GM21529 (cell line): Measurements from ENCODE around the gene CARD10.
A peak's percentile ranks its signal among the peaks of the same experiment; 100 is the strongest.
"Not testable (repeated sequence)": the region's sequence is repeated elsewhere in the genome, so short reads cannot be mapped to it uniquely, and the experiment has no call there.

ENCODE experiments used
- ATAC-seq: cut with Tn5 transposase; IDR thresholded peaks from one replicate; pipeline ENCODE4 v1.9.1; 2021; ENCODE audit not compliant: unreplicated experiment

CARD10 gene

GRCh38 chr22:37557321-37558001 is 38.2 kb upstream of the CARD10 start:
- no peak for ATAC-seq

GRCh38 chr22:37556710-37557109 is 37.5 kb upstream of the CARD10 start:
- no peak for ATAC-seq

- ATAC-seq: no peak
Measured at GRCh38 chr22:37555029-37555428, 35.8 kb upstream of the CARD10 start.

- no peak for ATAC-seq
Measured at GRCh38 chr22:37553725-37554124, 34.5 kb upstream of the CARD10 start.

GRCh38 chr22:37552524-37553163 is 33.4 kb upstream of the CARD10 start:
- ATAC-seq: no peak

GRCh38 chr22:37551981-37552380 is 32.8 kb upstream of the CARD10 start:
- no peak for ATAC-seq

- not testable (repeated sequence) for ATAC-seq
Measured at GRCh38 chr22:37550921-37551320, 31.7 kb upstream of the CARD10 start.

- no peak for ATAC-seq
Measured at GRCh38 chr22:37549704-37550059, 30.5 kb upstream of the CARD10 start.

- no peak for ATAC-seq
Measured at GRCh38 chr22:37547251-37547741, 28.1 kb upstream of the CARD10 start.

GRCh38 chr22:37546437-37547250 is 27.4 kb upstream of the CARD10 start:
- ATAC-seq: no peak

GRCh38 chr22:37545703-37546436 is 26.7 kb upstream of the CARD10 start:
- ATAC-seq: no peak

- no peak for ATAC-seq
Measured at GRCh38 chr22:37544955-37545702, 25.9 kb upstream of the CARD10 start.

GRCh38 chr22:37542959-37543358 is 23.7 kb upstream of the CARD10 start:
- ATAC-seq: no peak

GRCh38 chr22:37542416-37542815 is 23.2 kb upstream of the CARD10 start:
- ATAC-seq: not testable (repeated sequence)

GRCh38 chr22:37539790-37540189 is 20.6 kb upstream of the CARD10 start:
- not testable (repeated sequence) for ATAC-seq

- peak; percentile 83 for ATAC-seq
Measured at GRCh38 chr22:37538590-37539357, 19.6 kb upstream of the CARD10 start.

GRCh38 chr22:37535159-37535558 is 15.9 kb upstream of the CARD10 start:
- ATAC-seq: no peak

- ATAC-seq: no peak
Measured at GRCh38 chr22:37534445-37534844, 15.2 kb upstream of the CARD10 start.

- no peak for ATAC-seq
Measured at GRCh38 chr22:37533995-37534394, 14.8 kb upstream of the CARD10 start.
